GM21723 (cell line): ENCODE data around the gene RSPH3.
"Not testable (repeated sequence)": the region's sequence is repeated elsewhere in the genome, so short reads cannot be mapped to it uniquely, and the experiment has no call there.

Experiments used
- ATAC-seq: cut with Tn5 transposase; IDR thresholded peaks from one replicate; pipeline ENCODE4 v1.9.1; 2021; ENCODE audit warnings: mild to moderate bottlenecking, moderate library complexity; ENCODE audit not compliant: unreplicated experiment

The RSPH3 gene

DNA sequence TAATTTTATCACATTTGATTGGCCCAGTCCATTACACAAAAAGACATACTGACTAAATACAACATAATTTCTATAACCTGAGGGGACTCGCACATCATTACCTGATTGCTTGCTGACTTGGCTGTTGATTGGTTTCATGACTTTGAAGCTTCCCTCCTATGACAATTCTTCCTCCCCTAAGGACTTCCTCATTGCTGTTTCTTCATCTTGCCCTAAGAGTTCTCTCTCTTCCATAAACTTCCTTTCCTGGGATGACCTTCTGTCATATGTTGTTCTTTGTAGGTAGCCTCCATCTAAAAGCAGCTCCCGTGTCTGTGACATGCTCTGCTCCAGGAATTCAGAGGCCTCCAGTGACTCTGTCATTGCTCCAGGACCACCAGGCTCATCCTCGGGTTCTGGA is 22.6 kb downstream of the RSPH3 start:
- no peak for ATAC-seq

DNA sequence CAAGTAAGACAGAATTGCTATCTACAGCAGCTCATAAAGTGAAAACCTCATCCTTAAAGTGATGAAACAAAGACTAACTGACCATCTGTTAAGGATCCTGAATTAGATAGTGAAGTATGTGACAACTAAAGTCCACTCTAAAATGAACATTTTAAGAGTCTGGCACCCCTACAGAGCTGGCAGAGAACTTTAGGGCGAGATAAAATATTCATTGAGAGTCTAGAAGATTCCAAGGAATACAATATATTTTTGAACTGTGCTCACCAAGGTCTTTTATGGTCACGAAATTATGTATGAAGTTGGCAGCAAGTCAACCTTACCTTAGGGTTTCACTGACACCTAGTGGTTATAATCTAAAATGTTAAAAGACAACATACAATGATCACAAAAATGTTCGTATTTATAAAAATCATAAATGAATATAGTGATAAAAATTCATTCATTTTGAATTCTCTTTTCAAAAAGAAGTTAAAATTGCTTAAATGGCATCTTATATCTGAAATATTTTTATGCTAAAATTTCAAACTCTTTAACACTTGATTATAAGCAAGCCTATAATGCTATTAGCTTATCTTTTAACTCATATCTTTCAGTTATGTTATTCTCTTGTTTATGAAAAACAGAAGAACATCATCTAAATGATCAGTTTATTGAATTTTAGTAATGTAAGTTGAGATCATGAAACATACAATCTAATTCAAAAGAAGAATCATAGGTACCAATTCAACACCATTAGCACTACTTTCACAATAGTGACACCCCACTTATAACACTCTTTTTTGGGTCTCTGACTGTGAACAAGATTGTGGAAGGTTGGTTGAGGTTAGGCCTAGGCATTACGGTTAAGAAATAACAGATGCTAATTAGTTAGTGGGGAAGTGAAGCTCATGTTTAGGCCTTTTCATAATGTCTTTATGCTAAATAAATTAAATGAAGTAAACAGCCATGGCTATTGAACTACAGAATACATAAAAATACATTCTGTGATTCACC is 27.5 kb downstream of the RSPH3 start:
- no peak for ATAC-seq

DNA sequence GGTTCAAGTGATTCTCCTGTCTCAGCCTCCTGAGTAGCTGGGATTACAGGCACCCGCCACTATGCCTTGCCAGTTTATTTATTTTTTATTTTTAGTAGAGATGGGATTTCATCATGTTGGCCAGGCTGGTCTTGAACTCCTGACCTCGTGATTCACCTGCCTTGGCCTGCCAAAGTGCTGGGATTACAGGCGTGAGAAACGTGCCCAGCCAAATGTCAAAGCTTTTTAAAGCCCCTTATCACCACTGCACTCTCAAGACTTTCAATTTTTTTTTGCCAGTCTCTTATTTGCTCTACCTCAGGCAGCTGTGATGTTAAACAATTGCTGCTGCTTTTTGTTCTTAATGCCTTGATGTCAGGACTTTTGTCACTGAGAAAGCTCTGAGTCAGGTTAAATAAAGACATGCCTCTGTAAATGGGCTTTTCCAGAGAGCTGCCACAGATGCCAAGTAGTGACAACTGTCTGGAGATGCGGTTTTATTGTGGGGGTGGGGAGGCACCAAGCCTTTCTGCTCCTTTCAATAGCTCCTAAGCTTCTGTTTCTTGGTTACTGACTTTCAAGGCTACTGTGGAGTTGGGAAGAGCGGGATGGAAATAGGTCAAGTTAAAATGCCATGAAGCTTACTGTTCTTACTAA is 29.2 kb downstream of the RSPH3 start:
- no peak for ATAC-seq

DNA sequence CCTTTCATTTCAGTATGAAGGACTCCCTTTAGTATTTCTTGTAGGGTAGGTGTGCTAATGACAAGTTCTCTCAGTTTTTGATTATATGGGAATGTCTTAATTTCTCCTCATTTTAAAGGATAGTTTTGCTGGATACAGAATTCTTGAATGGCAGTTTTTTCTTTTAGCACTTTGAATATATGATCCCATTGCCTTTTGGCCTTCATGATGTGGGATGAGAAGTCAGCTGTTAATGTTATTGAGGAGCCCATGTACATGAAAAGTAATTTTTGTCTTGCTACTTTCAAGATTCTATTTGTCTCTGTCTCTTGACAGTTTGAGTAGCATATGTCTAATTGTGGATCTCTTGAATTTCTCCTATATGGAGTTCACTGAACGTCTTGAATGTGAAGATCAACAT is 30.9 kb downstream of the RSPH3 start:
- no peak for ATAC-seq

DNA sequence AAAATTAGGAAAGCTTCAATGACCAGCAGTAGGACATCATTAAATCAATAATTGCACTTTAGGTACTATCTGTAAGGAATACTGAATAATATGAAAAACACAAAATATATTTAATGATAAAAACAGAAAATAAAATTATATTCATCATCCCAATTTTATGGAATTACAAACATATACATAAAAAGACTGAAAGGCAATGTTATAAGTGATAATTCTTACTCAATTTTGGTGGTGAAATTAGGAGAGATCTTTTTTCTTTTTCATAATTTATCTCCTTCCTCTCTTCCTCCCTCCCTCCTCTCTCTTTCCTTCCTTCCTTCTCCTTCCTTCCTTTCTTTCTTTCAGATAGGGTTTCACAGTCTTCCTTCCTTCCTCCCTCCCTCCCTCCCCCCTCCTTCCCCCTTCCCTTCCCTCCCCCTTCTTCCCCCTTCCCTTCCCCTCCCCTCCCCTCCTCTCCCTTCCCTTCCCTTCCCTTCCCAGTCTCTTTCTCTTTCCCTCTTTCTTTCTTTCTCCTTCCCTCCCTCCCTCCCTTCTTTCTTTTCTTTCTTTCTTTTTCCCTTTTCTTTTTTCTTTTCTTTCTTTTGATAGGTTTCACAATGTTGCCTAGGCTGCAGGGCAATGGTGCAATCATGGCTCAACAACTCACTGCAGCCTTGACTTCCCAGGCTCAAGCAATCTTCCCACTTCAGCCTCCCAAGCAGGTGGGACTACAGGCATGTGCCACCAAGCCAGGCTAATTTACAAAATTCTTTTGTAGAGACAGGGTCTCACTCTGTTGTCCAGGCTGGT is 36.8 kb downstream of the RSPH3 start:
- no peak for ATAC-seq

DNA sequence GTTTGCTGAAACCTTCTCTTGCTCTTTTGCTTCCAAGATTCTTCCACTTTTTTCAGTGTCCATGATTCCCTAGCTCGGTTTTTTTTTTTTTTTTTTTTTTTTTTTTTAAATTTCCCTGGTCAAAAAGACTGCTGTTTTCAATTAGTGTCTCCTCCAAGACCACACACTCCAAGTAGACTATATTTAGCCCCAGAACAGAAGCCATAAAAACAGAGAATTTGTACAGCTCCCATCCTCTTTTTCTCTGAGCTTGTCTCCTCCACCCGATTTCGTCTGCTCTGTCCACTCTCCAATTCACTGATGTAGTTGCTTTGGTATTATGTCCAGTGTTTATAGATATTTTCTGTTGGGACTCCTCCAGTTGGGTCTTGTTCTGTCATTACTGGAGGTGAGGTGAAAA is 37.6 kb downstream of the RSPH3 start:
- no peak for ATAC-seq

DNA sequence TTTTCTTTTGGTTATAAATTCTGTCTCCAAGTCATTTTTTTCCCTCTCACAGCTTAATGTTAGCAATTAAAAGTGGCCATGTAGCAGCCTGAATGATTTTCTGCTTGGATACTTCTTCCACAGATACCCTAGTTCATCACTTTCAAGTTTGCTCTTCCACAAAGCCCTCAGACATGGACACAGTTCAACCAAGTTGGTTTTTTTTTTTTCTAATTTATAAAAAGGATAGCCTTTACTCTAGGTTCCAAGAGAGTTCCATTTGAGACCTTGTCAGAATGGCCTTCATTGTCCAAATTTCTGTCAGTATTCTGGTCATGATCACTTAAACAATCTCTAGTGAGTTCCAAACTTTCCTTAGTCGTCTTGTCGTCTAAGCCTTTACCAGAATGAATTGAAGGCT is 40.0 kb downstream of the RSPH3 start:
- no peak for ATAC-seq

DNA sequence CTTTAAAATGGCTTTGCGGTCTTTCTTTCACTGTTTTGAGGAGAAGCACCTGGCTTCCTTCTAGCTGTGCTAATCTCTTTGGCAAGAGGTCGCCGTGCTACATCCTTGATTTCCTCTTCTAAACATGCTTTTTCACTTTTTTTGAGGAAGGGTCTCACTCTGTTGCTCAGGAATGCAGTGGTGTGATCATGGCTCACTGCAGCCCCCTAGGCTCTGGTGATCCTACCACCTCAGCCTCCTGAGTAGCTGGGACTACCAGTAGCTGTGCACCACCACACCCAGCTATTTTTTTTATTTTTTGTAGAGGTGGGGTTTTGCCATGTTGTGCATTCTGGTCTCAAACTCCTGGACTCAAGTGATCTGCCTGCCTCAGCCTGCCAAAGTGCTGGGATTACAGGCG is 40.5 kb downstream of the RSPH3 start:
- no peak for ATAC-seq

DNA sequence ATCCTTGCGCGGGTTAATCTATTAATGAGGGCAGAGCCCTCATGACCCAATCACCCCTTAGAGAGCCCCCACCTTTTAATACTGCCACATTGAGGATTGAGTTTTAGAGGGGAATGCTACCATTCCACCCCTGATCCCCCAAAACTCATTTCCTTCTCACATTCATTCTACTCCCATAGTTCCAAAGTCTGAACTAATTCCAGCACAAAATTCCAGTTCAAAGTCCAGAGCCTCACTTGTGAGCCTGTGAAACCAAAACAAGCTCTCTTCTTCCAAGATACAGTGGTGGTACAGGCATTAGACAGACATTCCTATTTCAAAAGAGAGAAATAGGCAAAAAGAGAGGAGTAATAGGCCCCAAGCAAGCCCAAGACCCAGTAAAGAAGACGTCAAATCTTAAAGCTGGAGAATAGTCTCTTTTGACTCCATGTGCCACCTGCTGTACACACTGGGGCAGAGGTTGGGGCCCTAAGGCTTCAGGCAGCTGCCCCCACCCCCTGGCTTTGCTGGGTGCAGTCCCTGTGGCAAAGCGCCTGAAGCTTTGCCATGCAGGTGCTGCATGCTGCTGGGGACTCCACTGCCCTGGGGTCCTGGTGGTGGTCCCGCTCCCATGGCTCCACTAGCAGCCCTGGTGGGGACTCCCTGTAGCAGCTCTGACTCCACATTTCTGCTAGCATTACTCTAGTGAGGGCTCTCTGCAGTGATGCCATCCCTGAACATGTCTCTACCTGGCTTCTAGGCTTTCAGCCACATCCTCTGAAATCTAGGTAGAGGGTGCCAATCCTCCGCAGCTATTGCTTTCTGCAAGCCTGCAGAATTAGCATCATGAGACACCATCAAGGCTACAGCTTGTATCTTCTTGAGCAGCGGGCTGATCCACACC is 41.3 kb downstream of the RSPH3 start:
- no peak for ATAC-seq

DNA sequence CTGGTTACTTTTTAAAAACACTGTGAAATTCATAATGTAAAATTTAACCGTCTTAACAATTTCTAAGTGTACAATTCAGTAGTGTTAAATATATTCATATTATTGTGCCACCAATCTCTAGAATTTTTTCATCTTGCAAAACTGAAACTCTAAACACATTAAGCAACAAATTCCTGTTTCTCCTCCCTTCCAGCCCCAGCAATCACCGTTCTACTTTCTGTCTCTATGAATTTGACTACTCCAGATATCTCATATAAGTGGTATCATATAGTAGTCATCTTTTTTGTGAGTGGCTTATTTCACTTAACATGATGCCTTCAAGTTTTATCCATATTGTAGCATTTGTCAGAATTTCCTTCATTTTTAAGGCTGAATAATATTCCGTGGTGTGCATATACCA is 44.7 kb downstream of the RSPH3 start:
- no peak for ATAC-seq

DNA sequence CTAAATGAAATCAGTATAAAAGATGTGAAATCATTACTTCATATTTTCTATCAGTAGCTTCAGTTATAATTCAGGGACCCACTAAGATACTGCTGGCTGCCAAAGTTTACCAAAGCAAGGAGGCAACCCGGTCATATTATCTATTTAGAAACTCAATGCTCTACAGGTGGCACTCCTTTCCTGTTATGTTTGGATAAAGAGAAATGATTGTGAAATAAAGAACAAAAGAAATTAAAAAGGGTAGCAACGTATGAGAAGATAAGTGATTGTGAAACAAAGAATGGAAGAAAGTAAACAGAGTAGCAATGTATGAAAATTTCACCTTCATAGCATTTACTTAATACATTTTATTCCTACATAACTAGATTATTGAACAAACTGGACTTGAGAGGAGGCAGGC is 45.2 kb downstream of the RSPH3 start:
- no peak for ATAC-seq

DNA sequence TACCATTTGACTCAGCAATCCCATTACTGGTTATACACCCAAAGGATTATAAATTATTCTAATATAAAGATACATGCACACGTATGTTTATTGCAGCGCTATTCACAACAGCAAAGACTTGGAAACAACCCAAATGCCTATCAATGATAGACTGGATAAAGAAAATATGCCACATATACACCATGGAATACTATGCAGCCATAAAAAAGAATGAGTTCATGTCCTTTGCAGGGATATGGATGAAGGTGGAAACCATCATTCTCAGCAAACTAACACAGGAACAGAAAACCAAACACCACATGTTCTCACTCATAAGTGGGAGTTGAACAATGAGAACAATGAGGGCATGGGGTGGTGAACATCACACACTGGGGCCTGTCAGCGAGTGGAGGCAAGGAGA is 48.0 kb downstream of the RSPH3 start:
- not testable (repeated sequence) for ATAC-seq

DNA sequence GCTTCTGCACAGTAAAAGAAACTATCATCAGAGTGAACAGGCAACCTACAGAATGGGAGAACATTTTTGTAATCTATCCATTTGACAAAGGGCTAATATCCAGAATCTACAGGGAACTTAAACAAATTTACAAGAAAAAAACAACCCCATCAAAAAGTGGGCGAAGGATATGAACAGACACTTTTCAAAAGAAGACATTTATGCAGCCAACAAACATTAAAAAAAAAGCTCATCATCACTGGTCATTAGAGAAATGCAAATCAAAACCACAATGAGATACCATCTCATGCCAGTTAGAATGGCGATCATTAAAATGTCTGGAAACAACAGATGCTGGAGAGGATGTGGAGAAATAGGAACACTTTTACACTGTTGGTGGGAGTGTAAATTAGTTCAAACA is 48.4 kb downstream of the RSPH3 start:
- not testable (repeated sequence) for ATAC-seq

DNA sequence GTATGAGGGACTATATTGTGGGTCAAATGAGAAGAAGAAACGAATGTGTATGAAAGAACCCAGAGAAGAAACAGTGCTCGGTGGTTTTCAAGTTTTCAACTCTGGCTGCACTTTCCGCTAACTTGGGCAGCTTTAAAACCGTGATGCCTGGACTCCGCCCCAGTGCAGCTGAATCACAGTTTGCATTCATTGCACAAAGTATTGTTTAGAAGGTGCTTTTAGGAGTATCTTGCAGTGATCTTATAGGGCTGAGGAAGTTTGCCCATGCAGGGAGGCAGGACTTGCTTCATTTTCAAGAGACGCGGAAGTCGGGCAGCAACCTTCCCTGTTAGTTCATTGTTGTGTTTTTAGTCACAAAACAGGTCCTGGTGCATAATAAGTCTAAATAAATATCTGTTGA is 52.7 kb downstream of the RSPH3 start:
- no peak for ATAC-seq

DNA sequence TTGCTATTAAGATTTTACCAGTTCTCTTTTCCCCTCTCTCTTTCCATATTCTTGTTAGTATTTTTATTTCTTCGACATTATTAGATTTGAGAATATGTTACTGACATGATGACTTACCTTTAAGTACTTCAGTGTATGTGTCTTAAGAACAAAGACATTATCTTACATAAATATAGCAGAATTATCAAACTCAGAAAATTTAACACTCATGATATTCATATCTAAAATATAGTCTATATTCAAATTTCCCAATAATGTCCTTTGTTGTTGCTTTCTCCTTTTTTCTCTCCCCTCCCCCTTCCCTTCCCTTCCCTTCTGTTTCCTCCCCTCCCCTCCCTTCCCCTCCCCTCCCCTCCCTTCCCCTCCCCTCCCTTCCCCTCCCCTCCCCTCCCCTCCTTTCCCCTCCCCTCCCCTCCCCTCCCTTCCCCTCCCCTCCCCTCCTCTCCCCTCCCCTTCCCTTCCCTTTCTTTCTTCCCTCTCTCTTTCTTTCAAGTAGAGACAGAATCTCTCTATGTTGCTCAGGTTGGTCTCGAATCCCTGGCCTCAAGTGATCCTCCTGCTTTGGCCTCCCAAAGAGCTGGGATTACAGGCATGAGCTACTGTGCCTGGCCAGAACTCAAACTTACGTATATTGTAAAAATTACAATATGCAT is 56.5 kb downstream of the RSPH3 start:
- ATAC-seq = no peak

DNA sequence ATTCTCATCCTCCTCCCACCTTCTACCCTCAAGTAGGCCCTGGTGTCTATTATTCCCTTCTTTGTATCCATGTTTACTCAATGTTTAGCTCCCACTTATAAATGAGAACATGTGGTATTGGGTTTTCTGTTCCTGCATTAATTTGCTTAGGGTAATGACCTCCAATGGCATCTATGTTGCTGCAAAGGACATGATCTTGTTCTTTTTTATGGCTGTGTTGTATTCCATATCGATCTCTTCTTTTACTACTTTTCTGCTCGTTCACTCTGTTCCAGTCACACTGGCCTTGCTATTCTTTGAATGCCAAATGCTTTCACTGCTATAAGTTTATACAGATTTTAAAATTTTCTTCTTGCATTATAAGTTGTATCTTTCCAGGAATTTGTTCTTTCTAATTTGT is 57.7 kb downstream of the RSPH3 start:
- ATAC-seq = no peak

DNA sequence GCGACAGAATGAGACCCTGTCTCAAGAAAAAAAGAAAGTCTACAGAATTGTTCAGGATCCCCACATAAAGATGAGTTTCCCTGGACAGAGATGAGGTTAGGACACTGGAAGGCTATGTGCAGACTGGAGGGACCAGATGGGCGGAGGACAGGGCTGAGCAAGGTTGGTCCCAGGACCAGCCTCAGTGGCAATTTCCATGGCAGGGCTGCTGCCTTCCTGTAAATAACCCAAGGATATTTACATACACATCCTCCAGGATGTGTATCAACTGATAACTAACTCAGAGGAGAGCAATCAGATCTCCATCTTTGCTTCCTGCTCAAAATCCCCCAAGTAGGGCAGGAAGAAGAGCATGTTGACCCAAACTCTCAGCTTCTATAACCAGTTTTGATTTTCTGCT is 58.8 kb downstream of the RSPH3 start:
- no peak for ATAC-seq

DNA sequence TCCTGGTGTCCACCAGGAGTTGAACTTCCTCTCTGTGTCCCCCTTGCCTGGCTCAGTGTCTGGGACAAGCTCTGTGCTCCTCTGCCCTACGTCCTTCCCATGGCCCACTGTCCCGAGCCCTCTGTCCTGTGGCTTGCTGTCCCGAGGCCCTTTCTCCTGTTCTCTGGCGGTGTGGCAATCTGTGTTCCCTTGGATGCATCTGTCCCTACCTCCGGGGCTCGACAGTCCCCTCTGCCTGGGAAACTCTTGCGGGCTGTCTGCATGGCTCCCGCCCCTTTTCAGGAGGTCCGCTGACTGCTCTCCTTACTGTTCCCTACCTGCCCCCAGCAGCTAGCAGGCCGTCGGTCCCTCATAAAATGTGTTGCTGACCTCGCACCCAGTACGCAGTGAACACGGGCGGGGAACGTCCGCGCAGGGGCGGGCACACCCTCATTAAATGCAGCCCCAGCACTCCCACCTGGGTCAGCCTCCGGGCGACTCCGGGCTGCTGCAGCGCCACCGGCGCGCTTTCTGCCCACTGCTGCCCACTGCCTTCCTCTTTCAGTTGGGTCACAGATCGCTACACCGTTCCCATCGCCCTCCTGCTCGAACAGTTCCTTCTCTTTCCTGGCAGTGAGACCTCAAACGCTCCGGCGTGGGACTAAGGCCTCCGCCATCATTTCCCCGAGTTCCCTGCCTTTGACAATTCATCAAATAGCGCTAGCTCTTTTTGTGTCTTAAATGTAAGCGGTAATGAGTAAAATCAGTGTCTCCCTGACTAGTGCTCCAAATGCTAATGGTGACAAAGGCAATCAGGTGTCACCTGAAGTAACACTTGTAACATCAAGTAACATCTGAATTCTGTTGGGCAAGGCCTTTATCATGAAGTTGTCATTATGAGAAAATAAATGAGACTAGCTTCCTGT is 60.5 kb downstream of the RSPH3 start:
- no peak for ATAC-seq

DNA sequence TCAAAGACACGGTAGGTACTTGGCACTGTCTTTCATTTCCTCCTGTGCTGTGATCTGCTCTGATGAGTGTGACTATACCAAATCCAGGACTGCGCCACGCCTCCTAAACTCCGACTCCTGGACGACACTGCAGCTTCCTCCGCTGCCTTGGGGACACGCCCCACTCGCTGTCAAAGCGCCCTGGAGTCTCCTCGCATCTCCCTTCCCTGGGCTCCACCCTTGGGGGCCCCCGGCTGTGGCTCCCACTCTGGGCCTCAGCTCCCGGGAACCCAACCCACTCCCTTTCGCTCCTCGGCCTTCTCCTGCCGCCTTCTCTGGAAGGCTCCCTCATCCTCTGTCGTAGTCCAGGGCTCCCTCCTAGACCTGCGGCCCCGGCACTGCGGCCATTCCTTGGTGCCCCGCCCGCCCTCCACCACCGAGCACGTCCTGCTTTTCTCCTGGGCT is 61.2 kb downstream of the RSPH3 start:
- no peak for ATAC-seq
